Spleen (tissue), 11 donors: ENCODE results near the gene SMIM36. TPM values are rescaled to one million over a fixed set of nuclear protein-coding genes. Genes with fewer than 3 reads are reported as not detected.

Experiments
- DNase-seq: peaks from one replicate; pipeline ENCODE4 v3.0.0-alpha.2; 2020
- H3K27ac ChIP-seq, 8 donors: fragments of 200-600 bp; sonication (generic) in 7 of 8; 1 replicate in 4 of 8; 2 replicates in 4 of 8; pipeline versions ENCODE4 v1.5.0 to v1.8.0; 2016 to 2021; ENCODE audit warnings: inconsistent platforms in 4 of 8, mild to moderate bottlenecking in 4 of 8, moderate library complexity in 1 of 8
- H3K27me3 ChIP-seq, 7 donors: fragments of 200-600 bp; sonication (generic) in 6 of 7; replicated peaks in 1 of 7; 1 replicate in 4 of 7; 2 replicates in 3 of 7; pipeline versions ENCODE4 v1.5.0 to v1.8.0; 2016 to 2021; ENCODE audit warnings: inconsistent platforms in 3 of 7, mild to moderate bottlenecking in 1 of 7
- H3K36me3 ChIP-seq, 6 donors: fragments of 200-600 bp; sonication (generic) in 5 of 6; 1 replicate in 4 of 6; 2 replicates in 2 of 6; pipeline versions ENCODE4 v1.5.0 to v1.8.0; 2016 to 2021; ENCODE audit warnings: inconsistent platforms in 2 of 6
- H3K4me1 ChIP-seq, 6 donors: fragments of 200-600 bp; sonication (generic) in 5 of 6; 1 replicate in 3 of 6; 2 replicates in 3 of 6; pipeline versions ENCODE4 v1.5.0 to v1.8.0; 2016 to 2021; ENCODE audit warnings: inconsistent platforms in 3 of 6
- H3K4me3 ChIP-seq, 8 donors: fragments of 200-600 bp; sonication (generic) in 7 of 8; 1 replicate in 4 of 8; 2 replicates in 4 of 8; pipeline versions ENCODE4 v1.5.0 to v1.8.0; 2016 to 2021; ENCODE audit warnings: inconsistent platforms in 4 of 8, mild to moderate bottlenecking in 4 of 8, moderate library complexity in 2 of 8
- H3K9me3 ChIP-seq, 8 donors: fragments of 200-600 bp; sonication (generic) in 7 of 8; 1 replicate in 4 of 8; 2 replicates in 4 of 8; pipeline versions ENCODE4 v1.5.0 to v1.8.0; 2016 to 2021; ENCODE audit warnings: inconsistent platforms in 4 of 8
- CTCF ChIP-seq, 11 experiments: fragments of 200-600 bp in 7 of 11; fragments of 450-650 bp in 4 of 11; sonication (generic) in 4 of 11; IDR thresholded peaks in 8 of 11; conservative IDR thresholded peaks in 3 of 11; 1 replicate in 7 of 11; 2 replicates in 4 of 11; pipeline versions ENCODE4 v1.4.0 to v1.8.0; 2016 to 2021; ENCODE audit warnings: antibody characterized with exemption in 11 of 11, inconsistent platforms in 4 of 11, mild to moderate bottlenecking in 1 of 11
- POLR2A ChIP-seq, 3 donors: fragments of 450-650 bp; IDR thresholded peaks; one replicate each; pipeline ENCODE4 v1.5.1; 2017; ENCODE audit warnings: antibody characterized with exemption in 3 of 3, mild to moderate bottlenecking in 1 of 3
- POLR2AphosphoS5 ChIP-seq, 3 donors: sonication (generic); formaldehyde crosslinking; IDR thresholded peaks; one replicate each; pipeline ENCODE4 v1.5.1; 2017; ENCODE audit warnings: antibody characterized with exemption in 3 of 3
- WGBS, 5 donors: extraction: QIAGEN DNeasy Blood & Tissue Kit in 3 of 5; methylation state at CpG; one replicate each; pipeline versions ENCODE4 v1.1.5 to v1.1.7; 2013 to 2018; 5-methylcytosine and 5-hydroxymethylcytosine counted together
- intact Hi-C: fragments of 100-400 bp; cut with DNase I; formaldehyde crosslinking; loops from one replicate; pipeline ENCODE4 v1.15.0; 2023; ENCODE audit warnings: low total_unique reads
- polyA plus RNA-seq, 3 donors: library from polyadenylated mRNA; stranded (reverse); fragments of 200-250 nt; gene quantifications; one replicate each; pipeline ENCODE4 v1.2.1, GENCODE V29; 2013
- total RNA-seq, 7 donors: library from RNA; depleted of rRNA in 3 of 7; stranded (reverse); fragments of >200 nt in 3 of 7; fragmentation: NEBNext Ultra II Directional in 4 of 7; extraction: Animal tissue kit (Norgen Biotek cat#: 25700) in 4 of 7; gene quantifications; one replicate each; pipeline versions ENCODE4 v1.1.0 to v1.2.1, GENCODE V29; 2016 to 2021
- donor health status: healthy with polysubstance abuse.
- donor health status: DM: no; HTN: no; CAD: no; lungs with moderate emphysema.
- donor health status: DM: no; HTN: no; CAD: no.
- donor health status: Bipolar disorder and iron deficiency.
- donor health status: healthy.
- donor health status: DM: no; HTN: no; CAD: no.
- donor health status: DM: yes; HTN: yes; CAD: no.

Gene SMIM36
- total and polyA plus RNA-seq, 10 donors = not detected

- WGBS, 5 donors = 75 to 83% (median 81%) methylated on average over 21 to 22 of the region's 22 CpGs
Observed at GRCh38 chr17:55458287-55458900, 52.9 kb downstream of the SMIM36 start.

GRCh38 chr17:55456307-55457240 lies 54.7 kb downstream of the SMIM36 start:
- Histone ChIP-seq H3K4me1 (peaks cover 0 to 22% (median 1%) of the 10 kb centered on the region in 6 donors), H3K36me3 (no peaks in the 10 kb centered on the region), H3K27ac (no peak overlapping the region), H3K27me3 (peaks cover 0 to 12% (median 0%) of the 10 kb centered on the region in 7 donors), H3K4me3 (no peak overlapping the region), H3K9me3 (no peaks in the 10 kb centered on the region)
- 88 to 95% (median 92%) methylated on average over 6 of the region's 6 CpGs for WGBS, 5 donors
- no peak for TF ChIP-seq CTCF (IDR thresholded peaks at IDR 0.05 in 8 of 11, conservative IDR thresholded peaks at IDR 0.05 in 3 of 11)
- no peak for TF ChIP-seq POLR2AphosphoS5 (IDR thresholded peaks at IDR 0.05)
- TF ChIP-seq POLR2A (IDR thresholded peaks at IDR 0.05) = no peak
- no peak for DNase-seq
- intact Hi-C loops = no loop called here

More at GRCh38 chr17:55458287-55458900, 52.9 kb downstream of the SMIM36 start:
- no peak overlapping the region for H3K4me3 ChIP-seq
- intact Hi-C loops = no loop called here
- no peaks in the 10 kb centered on the region for H3K9me3 ChIP-seq
- H3K36me3 ChIP-seq = no peaks in the 10 kb centered on the region
- no peak overlapping the region for H3K27ac ChIP-seq
- peaks cover 0 to 19% (median 1%) of the 10 kb centered on the region in 6 donors for H3K4me1 ChIP-seq
- TF ChIP-seq POLR2A (IDR thresholded peaks at IDR 0.05) (no peak), CTCF (IDR thresholded peaks at IDR 0.05 in 8 of 11, conservative IDR thresholded peaks at IDR 0.05 in 3 of 11) (no peak), POLR2AphosphoS5 (IDR thresholded peaks at IDR 0.05) (no peak)
- H3K27me3 ChIP-seq = peaks cover 0 to 12% (median 0%) of the 10 kb centered on the region in 7 donors
- no peak for DNase-seq

GRCh38 chr17:55454906-55455474 lies 56.3 kb downstream of the SMIM36 start:
- Histone ChIP-seq H3K9me3 (no peaks in the 10 kb centered on the region), H3K4me1 (peaks cover 0 to 22% (median 3%) of the 10 kb centered on the region in 6 donors), H3K27ac (no peak overlapping the region), H3K27me3 (peaks cover 0 to 12% (median 0%) of the 10 kb centered on the region in 7 donors), H3K4me3 (no peak overlapping the region), H3K36me3 (no peaks in the 10 kb centered on the region)
- WGBS, 5 donors = 74 to 92% (median 89%) methylated on average over 4 of the region's 4 CpGs
- TF ChIP-seq POLR2AphosphoS5 (IDR thresholded peaks at IDR 0.05) = no peak
- TF ChIP-seq POLR2A (IDR thresholded peaks at IDR 0.05) = no peak
- TF ChIP-seq CTCF (IDR thresholded peaks at IDR 0.05 in 8 of 11, conservative IDR thresholded peaks at IDR 0.05 in 3 of 11) = no peak
- DNase-seq = no peak
- intact Hi-C loops = no loop called here
